GM18505 (cell line): Measurements from ENCODE around the gene PCLO.

Source experiments
- ATAC-seq: cut with Tn5 transposase; IDR thresholded peaks from one replicate; pipeline ENCODE4 v1.9.1; 2021; ENCODE audit not compliant: unreplicated experiment
- POLR2A ChIP-seq: IDR thresholded peaks from 4 replicates; pipeline ENCODE4 v1.6.1; 2011; ENCODE audit warnings: borderline replicate concordance; ENCODE audit not compliant: insufficient read depth, insufficient read length; ENCODE audit errors: extremely low read depth

Gene PCLO

DNA sequence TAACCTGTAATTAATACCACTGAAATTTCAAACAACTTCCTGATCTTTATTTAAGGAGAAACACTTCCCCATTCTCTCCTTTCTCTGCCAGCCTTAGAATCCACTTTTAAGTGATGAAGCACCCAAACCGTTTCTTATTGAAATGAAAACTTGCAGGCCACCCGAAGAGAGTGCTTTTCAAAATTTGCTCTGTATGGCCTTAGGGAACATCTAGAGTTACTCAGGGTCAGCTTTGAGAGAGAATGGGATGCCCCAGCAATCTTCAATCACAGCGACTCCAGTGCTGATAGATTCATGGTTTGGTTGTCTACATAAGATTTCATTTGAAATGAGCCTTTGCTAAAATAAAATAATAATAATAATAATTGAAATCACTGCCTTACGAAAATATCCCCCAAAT lies 323.1 kb downstream of the PCLO start:
- no peak for ATAC-seq
- no peak for TF ChIP-seq POLR2A

DNA sequence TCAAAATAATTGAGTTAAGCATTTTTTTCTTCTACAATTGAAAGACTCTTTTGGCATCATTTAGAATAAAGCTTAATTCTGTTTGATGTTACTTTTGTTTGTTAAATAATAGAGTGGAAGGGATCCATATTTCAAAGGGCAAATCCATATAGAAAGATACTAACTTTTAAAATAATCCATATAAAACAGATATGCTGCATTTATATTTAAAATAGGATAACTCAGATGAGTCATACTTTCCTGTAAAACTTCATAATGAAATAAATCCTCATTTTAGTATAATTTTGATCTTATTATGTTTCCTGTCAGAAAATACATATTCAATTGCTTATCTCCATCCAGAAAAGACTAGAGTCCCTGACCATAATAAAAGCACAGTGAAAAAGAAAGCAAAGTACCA lies 323.6 kb downstream of the PCLO start:
- no peak for ATAC-seq
- no peak for TF ChIP-seq POLR2A

GRCh38 chr7:82838314-82838713 lies 324.4 kb downstream of the PCLO start:
- no peak for ATAC-seq
- no peak for TF ChIP-seq POLR2A

DNA sequence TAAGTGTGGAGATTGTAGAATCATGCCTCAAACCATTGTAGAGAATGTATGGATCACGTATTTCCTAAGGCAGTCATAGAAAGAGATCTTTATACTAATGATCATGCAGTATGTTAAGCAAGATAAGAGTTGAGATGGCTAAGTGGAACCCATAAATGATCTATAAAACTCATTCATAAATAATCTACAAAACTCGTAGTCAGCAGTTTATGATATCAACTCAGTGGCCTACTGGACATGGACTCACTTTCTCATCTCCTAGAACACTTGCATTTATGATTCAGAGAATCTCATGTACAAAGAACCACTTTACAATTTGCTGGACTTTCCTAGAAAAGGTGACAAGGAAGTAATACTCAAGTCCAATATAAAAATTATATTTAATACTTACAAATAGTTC lies 339.6 kb downstream of the PCLO start:
- ATAC-seq, result no peak
- TF ChIP-seq POLR2A, result no peak

GRCh38 chr7:82821037-82821436 lies 341.6 kb downstream of the PCLO start:
- TF ChIP-seq POLR2A, result no peak
- no peak for ATAC-seq

GRCh38 chr7:82818171-82818570 lies 344.5 kb downstream of the PCLO start:
- no peak for TF ChIP-seq POLR2A
- no peak for ATAC-seq

GRCh38 chr7:82816272-82816671 lies 346.4 kb downstream of the PCLO start:
- TF ChIP-seq POLR2A, result no peak
- no peak for ATAC-seq

GRCh38 chr7:82810558-82811259 lies 352.0 kb downstream of the PCLO start:
- ATAC-seq, result peak; percentile 76
- no peak for TF ChIP-seq POLR2A

DNA sequence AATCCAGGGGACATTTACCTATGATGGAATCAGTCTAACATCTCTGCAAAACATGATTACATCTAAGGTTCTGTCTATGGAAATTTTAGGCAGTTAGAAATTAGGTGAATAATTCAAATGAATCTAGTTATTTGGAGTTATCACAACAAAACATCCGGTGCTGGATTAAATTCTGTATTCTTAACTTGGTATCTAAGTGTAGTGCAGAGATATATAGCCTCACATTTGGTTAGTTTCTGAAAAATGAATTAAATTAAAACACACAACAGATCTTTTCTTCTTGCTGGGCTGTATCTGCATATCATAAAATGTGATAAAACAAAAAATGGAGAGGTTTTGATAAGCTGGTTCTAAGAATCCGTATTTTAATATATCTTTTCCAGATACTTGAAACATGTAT lies 354.1 kb downstream of the PCLO start:
- no peak for TF ChIP-seq POLR2A
- no peak for ATAC-seq

DNA sequence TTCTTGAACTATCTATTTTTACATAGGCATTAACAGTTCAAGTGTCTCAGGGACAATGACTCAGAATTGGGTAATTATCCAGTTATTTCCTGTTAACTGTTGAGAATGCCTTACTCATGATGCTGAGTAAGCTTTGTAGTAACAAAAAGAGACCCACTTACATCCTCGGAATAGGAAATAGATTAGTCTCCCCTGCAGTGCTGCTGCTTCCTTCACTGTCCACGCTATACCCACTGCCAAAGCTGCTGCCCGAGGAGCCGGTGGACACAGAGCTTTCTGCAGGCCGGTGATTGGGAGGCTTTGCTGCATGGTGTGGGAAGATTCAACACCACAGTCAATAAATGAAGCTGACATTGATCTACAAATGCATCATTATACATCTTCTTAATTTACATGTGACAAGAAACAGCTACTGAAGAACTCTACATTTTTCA lies 357.1 kb downstream of the PCLO start:
- ATAC-seq, result no peak

GRCh38 chr7:82803411-82803810 lies 359.3 kb downstream of the PCLO start:
- ATAC-seq, result no peak
- no peak for TF ChIP-seq POLR2A

More for the DNA sequence above, 357.1 kb downstream of the PCLO start:
- TF ChIP-seq POLR2A, result no peak

DNA sequence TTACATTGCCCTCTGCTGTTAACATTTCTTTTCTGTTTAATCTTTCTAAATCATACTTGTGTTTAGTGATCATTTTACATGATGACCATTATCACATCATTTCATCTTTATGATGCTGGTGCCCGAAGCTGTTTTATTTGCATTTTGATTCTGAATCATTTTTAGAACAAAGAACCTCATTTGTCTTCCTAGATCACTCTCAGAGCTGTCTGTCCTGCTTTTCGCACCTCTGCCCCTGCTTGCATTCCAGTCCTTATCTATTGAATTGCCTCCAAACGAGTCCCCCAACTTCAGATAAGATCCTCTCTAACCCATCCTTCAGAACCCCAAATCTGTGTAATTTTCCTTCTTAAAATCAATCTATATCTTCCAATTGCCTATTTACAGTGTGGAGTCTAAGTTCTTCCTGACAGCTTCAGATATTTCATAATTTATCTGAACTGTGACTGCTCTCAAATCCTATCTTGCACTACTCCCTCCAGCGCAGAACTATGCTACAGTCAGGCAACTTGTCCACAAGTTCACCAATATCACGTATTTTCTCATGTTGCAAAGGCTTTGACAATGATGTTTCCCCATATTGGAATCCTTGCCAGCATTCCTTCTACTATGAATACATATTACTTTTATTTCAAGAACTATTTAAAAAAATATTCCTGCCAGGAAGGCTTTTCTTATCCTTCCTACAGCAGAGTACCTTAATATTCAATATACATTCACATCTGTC lies 372.6 kb downstream of the PCLO start:
- no peak for ATAC-seq
- TF ChIP-seq POLR2A, result no peak

DNA sequence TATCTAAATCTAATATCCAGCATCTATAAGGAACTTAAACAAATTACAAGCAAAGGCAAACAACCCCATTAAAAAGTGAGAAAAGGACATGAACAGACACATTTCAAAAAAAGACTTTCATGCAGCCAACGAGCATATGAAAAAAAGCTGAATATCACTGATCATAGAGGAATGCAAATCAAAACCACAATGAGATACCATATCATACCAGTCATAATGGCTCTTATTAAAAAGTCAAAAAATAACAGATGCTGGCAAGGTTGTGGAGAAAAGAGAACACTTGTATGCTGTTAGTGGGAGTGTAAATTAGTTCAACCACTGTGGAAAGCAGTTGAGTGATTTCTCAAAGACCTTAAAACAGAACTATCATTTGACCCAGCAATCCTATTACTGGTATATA lies 384.7 kb downstream of the PCLO start:
- no peak for TF ChIP-seq POLR2A
- no peak for ATAC-seq

DNA sequence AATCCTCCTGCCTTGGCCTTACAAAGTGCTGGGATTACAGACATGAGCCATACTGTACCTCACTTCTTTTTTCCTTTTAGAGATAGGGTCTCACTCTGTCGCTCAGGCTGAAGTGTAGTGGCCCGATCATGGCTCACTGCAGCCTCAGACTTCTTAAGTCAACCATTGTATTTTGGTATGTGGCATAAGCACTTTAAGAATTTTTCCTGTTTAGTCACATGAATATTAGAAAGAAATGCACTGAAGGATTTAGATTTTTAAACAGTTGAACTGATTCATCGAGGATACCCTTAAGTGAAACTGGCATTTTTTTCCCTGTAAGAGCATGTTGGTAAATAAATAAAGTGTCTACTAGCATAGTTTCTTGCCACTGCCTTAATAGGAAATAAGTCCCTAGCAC lies 399.8 kb downstream of the PCLO start:
- TF ChIP-seq POLR2A, result no peak

More for the DNA sequence above, 399.8 kb downstream of the PCLO start:
- no peak for ATAC-seq
